ENCODE data around the gene TPP1. TPM values are rescaled to one million over a fixed set of nuclear protein-coding genes. Genes with fewer than 3 reads are reported as not detected.

Gene TPP1
- 207 TPM for total RNA-seq
- long read RNA-seq, transcript TPP1-214 (12 exons, 3,578 nt): minor isoform, 25 of 243 reads
- long read RNA-seq, transcript TPP1-207 (5 exons, 757 nt): minor isoform, 5 of 243 reads
- long read RNA-seq, transcript TPP1-201 (13 exons, 3,560 nt): major isoform, 123 of 243 reads
- long read RNA-seq, partial matches to known transcripts: 75 of 243 reads
- long read RNA-seq, other reads (novel, unspliced or antisense): 6 of 243 reads

DNA sequence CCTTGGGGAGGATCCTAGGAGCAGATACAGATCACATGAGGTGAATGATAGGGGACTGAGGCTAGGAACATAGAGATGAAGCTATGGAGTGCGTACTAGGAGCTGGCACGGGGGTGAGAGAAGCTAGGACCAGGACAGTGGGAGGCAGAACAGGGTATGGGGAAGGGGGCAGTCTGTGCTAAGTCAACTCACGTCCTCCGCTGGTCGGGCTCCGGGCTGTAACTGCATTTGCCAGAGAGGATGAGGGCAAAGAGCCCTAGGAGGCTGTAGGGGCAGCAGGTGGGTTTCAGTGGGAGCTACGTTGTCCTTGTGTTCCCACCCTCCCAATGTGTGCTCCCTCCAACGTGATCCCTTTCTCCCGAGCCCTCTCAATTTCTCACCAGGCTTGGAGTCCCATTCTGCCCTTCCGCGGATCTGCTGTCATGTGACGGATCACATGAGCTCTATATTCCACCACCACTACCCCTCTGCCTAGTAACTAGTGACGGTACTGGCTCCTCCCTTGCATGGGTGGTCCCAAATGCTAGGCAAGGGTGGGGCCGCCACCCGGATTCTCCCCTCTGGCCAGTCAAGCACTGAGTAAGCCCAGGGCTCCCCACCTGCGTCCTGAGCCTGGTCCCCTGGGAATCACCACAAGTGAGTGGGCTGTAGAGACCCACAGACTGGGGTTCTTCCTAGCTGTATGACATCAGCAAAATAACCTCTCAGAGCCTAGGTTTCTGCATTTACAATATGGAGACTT lies at the start of gene TPP1:
Gene TPP1 (minus strand): TSS at position 419 of the 742 bp plus-strand sequence. CDS start 22 bp downstream, at position 397.
- Histone ChIP-seq H3K27ac (peak within 1 kb of the TSS; percentile 87), H3K9me3 (no peaks in the 10 kb centered on the region), H3K27me3 (no peaks in the 10 kb centered on the region), H3K4me1 (peaks cover 9% of the 10 kb centered on the region), H3K4me3 (peak within 1 kb of the TSS; percentile 78), H3K36me3 (peaks cover 27% of the 10 kb centered on the region)
- intact Hi-C loops (cut with DNase I): no loop called here
- ATAC-seq (peak; percentile 95), DNase-seq (peak; percentile 90)
- TF ChIP-seq, protein P1, sequence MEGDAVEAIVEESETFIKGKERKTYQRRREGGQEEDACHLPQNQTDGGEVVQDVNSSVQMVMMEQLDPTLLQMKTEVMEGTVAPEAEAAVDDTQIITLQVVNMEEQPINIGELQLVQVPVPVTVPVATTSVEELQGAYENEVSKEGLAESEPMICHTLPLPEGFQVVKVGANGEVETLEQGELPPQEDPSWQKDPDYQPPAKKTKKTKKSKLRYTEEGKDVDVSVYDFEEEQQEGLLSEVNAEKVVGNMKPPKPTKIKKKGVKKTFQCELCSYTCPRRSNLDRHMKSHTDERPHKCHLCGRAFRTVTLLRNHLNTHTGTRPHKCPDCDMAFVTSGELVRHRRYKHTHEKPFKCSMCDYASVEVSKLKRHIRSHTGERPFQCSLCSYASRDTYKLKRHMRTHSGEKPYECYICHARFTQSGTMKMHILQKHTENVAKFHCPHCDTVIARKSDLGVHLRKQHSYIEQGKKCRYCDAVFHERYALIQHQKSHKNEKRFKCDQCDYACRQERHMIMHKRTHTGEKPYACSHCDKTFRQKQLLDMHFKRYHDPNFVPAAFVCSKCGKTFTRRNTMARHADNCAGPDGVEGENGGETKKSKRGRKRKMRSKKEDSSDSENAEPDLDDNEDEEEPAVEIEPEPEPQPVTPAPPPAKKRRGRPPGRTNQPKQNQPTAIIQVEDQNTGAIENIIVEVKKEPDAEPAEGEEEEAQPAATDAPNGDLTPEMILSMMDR (IDR thresholded peaks at IDR 0.05): no peak

DNA sequence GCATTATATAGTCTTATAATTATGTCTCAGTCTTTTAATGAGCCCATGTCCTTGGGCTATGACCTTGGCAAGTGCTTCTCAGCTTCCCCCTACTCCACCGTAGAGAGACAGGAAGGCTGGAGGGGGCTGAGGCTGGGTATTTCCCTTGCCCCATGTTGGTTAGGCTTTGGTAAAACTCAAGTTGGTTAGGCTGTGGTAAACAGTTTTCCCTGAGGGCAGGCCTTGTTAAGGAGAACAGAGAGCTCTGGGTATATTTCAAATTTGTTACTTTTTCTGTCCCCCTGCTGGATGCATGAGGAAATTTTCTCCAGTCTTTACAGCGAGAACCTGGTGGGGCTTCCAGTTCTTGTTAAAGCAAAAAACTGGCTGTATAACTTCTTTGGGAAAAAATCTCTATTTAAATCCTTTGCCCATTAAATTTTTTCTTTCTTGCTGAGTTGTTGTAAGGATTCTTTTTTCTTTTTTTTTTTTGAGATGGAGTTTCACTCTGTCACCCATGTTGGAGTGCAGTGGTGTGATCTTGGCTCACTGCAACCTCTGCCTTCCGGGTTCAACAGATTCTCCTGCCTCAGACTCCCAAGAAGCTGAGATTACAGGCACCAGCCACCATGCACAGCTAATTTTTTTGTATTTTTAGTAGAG lies 48.6 kb upstream of the TPP1 start:
- TF ChIP-seq, protein P1 (IDR thresholded peaks at IDR 0.05): peak; percentile 68
- DNase-seq (no peak), ATAC-seq (peak; percentile 73)
- Histone ChIP-seq H3K36me3 (no peaks in the 10 kb centered on the region), H3K27me3 (no peaks in the 10 kb centered on the region), H3K4me1 (no peaks in the 10 kb centered on the region), H3K9me3 (no peaks in the 10 kb centered on the region), H3K4me3 (no peak overlapping the region), H3K27ac (no peak overlapping the region)
- intact Hi-C loops (cut with DNase I): no loop called here

- TF ChIP-seq, protein P1 (IDR thresholded peaks at IDR 0.05): no peak
- Histone ChIP-seq H3K9me3 (no peaks in the 10 kb centered on the region), H3K27ac (no peak overlapping the region), H3K4me3 (no peak overlapping the region), H3K4me1 (no peaks in the 10 kb centered on the region), H3K27me3 (no peaks in the 10 kb centered on the region), H3K36me3 (no peaks in the 10 kb centered on the region)
- intact Hi-C loops (cut with DNase I): no loop called here
- ATAC-seq: no peak
- no peak for DNase-seq
Observed at GRCh38 chr11:6666302-6667183, 47.3 kb upstream of the TPP1 start.

GRCh38 chr11:6664551-6664950 lies 45.3 kb upstream of the TPP1 start:
- Histone ChIP-seq H3K27ac (no peak overlapping the region), H3K36me3 (no peaks in the 10 kb centered on the region), H3K4me1 (no peaks in the 10 kb centered on the region), H3K4me3 (no peak overlapping the region), H3K27me3 (no peaks in the 10 kb centered on the region), H3K9me3 (no peaks in the 10 kb centered on the region)
- DNase-seq (no peak), ATAC-seq (no peak)
- intact Hi-C loops (cut with DNase I): no loop called here
- TF ChIP-seq, protein P1 (IDR thresholded peaks at IDR 0.05): no peak

GRCh38 chr11:6663794-6664469 lies 44.7 kb upstream of the TPP1 start:
- Histone ChIP-seq H3K9me3 (no peaks in the 10 kb centered on the region), H3K36me3 (no peaks in the 10 kb centered on the region), H3K27ac (no peak overlapping the region), H3K4me1 (no peaks in the 10 kb centered on the region), H3K4me3 (no peak overlapping the region), H3K27me3 (no peaks in the 10 kb centered on the region)
- intact Hi-C loops (cut with DNase I): no loop called here
- TF ChIP-seq, protein P1 (IDR thresholded peaks at IDR 0.05): no peak
- no peak for DNase-seq
- no peak for ATAC-seq
